Limb (tissue), 2 donors: ENCODE measurements around the gene COL8A1.

ENCODE experiments used
- DNase-seq, 2 donors: peaks; one replicate each; pipeline ENCODE4 v3.0.0-alpha.2; 2016; ENCODE audit errors: extremely low spot score in 2 of 2

The COL8A1 gene

DNA sequence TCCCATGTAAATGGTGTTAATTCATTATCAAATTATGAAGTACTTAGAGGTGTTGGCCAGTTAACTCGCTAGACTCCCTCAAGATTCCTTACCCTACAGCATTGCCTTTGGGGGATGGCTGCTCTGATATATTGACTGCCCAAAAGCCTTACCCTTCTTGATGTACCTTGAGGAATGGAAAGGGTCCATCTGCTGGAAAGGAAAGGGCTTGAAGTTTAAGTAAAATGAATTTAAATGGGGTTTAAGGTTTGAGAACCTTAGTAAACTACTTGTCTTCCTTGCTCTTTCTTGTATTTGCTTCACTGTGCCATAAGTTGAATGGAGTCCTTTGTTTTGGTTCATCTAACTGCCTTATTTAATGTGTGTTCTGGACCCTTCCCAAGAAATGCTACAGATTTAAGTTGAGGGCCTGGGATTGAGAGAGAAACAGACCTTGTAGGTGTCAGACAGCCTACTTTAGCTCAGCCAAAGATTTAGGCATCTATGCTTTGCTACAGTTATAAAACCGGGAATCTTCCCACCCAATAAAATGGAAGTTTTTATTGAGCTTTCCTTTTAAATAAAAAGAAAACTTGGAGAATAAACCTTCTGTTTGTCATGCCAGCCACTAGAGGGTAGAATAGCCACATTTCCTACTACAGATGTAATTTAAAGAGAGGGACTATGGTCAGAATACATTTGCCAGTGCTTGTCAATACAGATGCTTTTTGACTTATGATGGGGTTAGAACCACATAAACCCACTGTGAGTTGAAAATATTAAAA, 204.6 kb downstream of the COL8A1 start:
- DNase-seq: peak in 1 of 2 donors; percentile 89

DNA sequence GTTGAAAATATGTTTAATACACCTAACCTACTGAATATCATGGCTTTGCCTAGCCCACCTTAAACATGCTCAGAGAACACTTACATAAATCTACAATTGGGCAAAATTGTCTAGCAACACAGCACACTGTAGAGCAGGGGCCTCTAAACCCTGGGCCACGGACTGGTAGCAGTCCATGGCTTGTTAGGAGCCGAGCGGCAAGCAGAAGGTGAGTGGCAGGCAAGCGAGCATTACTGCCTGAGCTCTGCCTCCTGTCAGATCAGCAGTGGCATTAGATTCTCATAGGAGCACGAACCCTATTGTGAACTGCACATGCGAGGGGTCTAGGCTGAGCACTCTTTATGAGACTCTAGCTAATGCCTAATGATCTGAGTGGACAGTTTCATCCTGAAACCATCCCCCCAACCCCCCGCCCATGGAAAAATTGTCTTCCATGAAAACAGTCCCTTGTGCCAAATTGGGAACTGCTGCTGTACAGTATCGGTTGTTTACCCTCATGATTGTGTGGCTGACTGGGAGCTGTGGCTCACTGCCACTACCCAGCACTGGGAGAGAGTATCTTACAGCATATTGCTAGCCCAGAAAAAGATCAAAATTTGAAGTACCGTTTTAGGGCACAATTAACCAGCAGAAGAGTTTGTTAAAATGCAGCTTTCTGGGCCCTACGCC, 205.3 kb downstream of the COL8A1 start:
- DNase-seq: no peak

DNA sequence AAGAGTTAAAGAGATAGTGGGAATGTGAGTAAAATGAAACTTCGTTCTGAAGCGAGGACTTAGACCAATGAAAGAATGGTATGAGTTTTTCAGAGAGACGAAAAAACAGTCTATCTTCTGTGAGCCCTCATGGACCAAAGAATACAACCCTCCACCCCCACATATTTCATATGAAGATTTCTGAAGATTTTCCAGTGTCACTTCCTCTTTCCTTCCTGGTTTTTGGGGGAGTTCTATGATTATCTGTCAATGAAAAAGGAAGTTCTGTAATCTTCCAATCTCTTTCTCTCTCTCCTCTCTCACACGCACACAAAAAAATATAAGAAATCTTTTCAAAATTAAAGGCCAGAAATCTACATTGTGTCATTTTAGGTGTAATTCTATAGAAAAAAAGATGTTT, 206.9 kb downstream of the COL8A1 start:
- DNase-seq: no peak

DNA sequence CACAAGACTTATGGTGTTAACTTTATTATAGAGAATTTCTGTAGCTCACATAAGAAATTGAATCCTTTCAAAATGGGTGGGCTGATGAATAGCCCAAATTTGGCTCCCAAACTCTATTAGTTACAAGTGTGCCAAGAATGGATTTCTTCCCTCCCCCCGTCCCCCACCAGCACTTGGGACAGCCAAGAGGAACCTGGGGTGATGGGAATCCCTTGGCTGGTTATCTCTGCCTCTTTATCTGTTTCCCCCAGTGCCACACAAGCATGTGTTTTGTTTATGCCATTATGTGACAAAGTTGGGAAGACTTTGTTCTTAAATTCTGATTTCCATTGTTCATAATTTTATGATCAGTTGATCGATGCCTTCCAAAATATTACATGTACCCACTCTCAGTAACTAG, 207.6 kb downstream of the COL8A1 start:
- DNase-seq: no peak

DNA sequence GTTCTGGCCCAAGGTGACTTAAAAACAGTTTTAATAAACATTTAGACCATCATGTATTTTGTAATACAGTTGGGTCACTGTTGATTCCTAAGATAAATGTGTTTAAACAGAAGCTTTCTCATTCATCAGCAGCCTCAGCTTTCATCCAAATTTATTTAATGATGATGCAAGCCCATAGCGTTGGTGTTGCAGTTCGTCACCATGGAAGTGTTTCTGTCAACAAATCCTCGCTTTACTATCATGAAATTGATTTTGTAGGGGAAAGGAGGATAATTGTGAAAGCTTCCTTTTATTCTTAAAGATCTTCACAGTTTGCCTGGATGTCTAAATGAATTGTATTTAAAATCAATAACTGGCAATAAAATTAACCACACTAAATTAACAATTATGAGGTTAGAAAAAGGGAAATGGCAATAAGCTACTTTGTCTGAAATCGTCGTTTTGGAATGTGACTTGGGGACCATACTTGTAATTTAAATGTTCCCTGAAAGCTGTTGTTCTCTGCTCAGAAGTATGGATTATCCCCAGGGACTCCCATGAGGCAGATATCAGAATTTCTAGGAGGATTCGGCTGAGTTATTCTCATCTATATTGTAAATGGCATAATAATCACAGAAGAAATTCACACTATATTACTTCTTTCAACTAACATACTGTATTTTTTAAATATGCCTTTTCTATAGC, 208.2 kb downstream of the COL8A1 start:
- DNase-seq: no peak

DNA sequence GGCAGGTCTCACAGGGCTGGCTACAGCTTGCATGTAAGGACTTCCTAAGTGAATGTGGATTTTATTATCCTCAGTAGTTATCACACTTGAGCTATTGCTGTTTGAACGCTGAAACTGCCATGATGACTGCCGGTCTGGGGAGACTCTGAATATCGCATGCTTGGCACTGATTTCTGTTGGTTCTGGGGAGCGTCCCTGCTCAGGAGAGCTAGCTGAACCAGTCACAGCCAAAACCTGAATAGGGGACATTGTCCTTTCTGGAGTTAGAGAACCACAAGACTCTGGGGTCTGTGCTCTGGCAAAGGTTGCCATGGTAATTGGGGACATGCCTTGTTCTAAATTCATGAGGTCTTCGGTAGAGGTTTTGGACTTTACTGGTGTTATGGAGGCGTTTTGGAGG, 210.0 kb downstream of the COL8A1 start:
- no peak for DNase-seq
